C4-2B (cell line): ENCODE measurements around the gene PACSIN2.

Source experiments
- CTCF ChIP-seq: fragments of 450-650 bp; conservative IDR thresholded peaks from 2 replicates; pipeline ENCODE4 v1.5.1; 2017; ENCODE audit warnings: mild to moderate bottlenecking
- ZFX ChIP-seq: fragments of 450-650 bp; IDR thresholded peaks from 2 replicates; pipeline ENCODE4 v1.6.1; 2017

- no peak for TF ChIP-seq CTCF
- TF ChIP-seq ZFX = no peak
These were observed 6.4 kb downstream of the PACSIN2 start for GRCh38 chr22:43008509-43008908.
